CD4-positive, alpha-beta T cell (primary cell): Measurements from ENCODE around the gene SUSD5. TPM values are rescaled to one million over a fixed set of nuclear protein-coding genes. Genes with fewer than 3 reads are reported as not detected.

Source experiments
- ATAC-seq: fragments of 200-7000 bp; cut with Tn5 transposase; one replicate; pipeline ENCODE4 v1.10.0; 2022; ENCODE audit warnings: mild to moderate bottlenecking; ENCODE audit not compliant: poor library complexity
- CTCF ChIA-PET: fragments of 350-600 bp; sonication (Branson Sonifier 250); formaldehyde crosslinking; loops from one replicate; lab custom pipeline; 2021; ENCODE audit warnings: antibody characterized with exemption, inconsistent platforms; lab: Charles Lee
- POLR2A ChIA-PET: fragments of 350-600 bp; sonication (Branson Sonifier 250); formaldehyde crosslinking; loops from one replicate; lab custom pipeline; 2021; ENCODE audit warnings: antibody characterized with exemption, inconsistent platforms; lab: Charles Lee
- DNase-seq, 14 experiments: peaks; one replicate each; pipeline ENCODE4 v3.0.0-alpha.2; 2013 to 2020; ENCODE audit warnings: mixed read lengths in 2 of 14
- H3K27ac ChIP-seq, 2 donors: one replicate each; pipeline versions ENCODE4 v1.5.1 to v1.7.0; 2013; ENCODE audit warnings: low read length in 2 of 2, low read depth in 1 of 2, mild to moderate bottlenecking in 1 of 2
- H3K27me3 ChIP-seq, 2 experiments: 1 replicate in 1 of 2; 2 replicates in 1 of 2; pipeline versions ENCODE4 v1.6.1 to v1.7.0; 2013; ENCODE audit warnings: low read length in 2 of 2, control low read depth in 1 of 2, mild to moderate bottlenecking in 1 of 2, moderate library complexity in 1 of 2; ENCODE audit not compliant: insufficient read depth in 2 of 2, control insufficient read depth in 1 of 2
- H3K36me3 ChIP-seq: one replicate; pipeline ENCODE4 v1.6.1; 2013; ENCODE audit warnings: low read length, control low read depth; ENCODE audit not compliant: insufficient read depth
- H3K4me1 ChIP-seq: one replicate; pipeline ENCODE4 v1.6.1; 2013; ENCODE audit warnings: low read length, control low read depth; ENCODE audit not compliant: insufficient read depth
- H3K4me3 ChIP-seq: one replicate; pipeline ENCODE4 v1.5.1; 2013; ENCODE audit warnings: mild to moderate bottlenecking, low read length, moderate library complexity
- H3K9me3 ChIP-seq, 2 experiments: 1 replicate in 1 of 2; 2 replicates in 1 of 2; pipeline versions ENCODE4 v1.6.1 to v1.7.0; 2013; ENCODE audit warnings: low read length in 2 of 2, mild to moderate bottlenecking in 2 of 2, control low read depth in 1 of 2, moderate library complexity in 1 of 2; ENCODE audit not compliant: control insufficient read depth in 1 of 2, insufficient read depth in 1 of 2
- H3K27ac Mint-ChIP-seq: one replicate; pipeline ENCODE4 v1.8.0; 2020; ENCODE audit warnings: mixed read lengths
- H3K27me3 Mint-ChIP-seq: one replicate; pipeline ENCODE4 v1.8.0; 2021; ENCODE audit warnings: mixed read lengths
- H3K36me3 Mint-ChIP-seq: one replicate; pipeline ENCODE4 v1.8.0; 2021; ENCODE audit warnings: low read depth, mixed read lengths
- H3K4me1 Mint-ChIP-seq: one replicate; pipeline ENCODE4 v1.8.0; 2021; ENCODE audit warnings: low read depth, mixed read lengths
- H3K4me3 Mint-ChIP-seq: one replicate; pipeline ENCODE4 v1.8.0; 2020; ENCODE audit warnings: mild to moderate bottlenecking, mixed read lengths
- H3K9me3 Mint-ChIP-seq: one replicate; pipeline ENCODE4 v1.8.0; 2020; ENCODE audit warnings: mixed read lengths
- intact Hi-C, 2 experiments: fragments of 100-400 bp; cut with DNase I in 1 of 2; cut with micrococcal nuclease in 1 of 2; formaldehyde crosslinking; loops; one replicate each; pipeline versions ENCODE4 v1.15.1 to v1.9.0; 2023 to 2025; cut with DNase I, micrococcal nuclease
- total RNA-seq, 174 experiments: library from RNA in 2 of 174; stranded (reverse) in 2 of 174; gene quantifications; one replicate each; pipeline ENCODE4 v1.2.3 and lab custom pipeline; 2021 to 2026
- TF ChIP-seq, protein P1 (sequence below): fragments of 200-600 bp; IDR thresholded peaks from one replicate; pipeline ENCODE4 v1.8.0; 2022; ENCODE audit warnings: antibody characterized with exemption, mild to moderate bottlenecking

Gene SUSD5
- total RNA-seq, 2 experiments from 2014 or later: not detected

DNA sequence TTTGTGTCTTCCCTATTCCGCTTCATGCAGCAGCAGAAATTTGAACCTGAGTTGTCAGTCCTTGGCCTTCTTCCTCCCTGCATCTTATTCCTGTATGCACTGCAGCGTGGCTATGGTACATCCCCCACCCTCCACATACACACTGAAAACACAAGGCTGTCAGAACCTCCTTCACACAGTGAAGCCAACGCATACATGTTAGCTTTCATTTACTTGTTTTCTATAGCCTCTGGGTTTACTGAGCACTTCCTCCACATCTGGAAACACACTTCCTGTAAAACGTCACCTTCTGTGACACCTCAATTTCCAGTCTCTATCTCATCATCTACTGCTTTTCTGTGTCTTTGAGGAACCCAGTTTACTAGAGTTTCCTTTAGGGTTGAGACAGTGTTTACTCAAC is 47.0 kb downstream of the SUSD5 start:
- CTCF ChIA-PET: no interaction called here
- ATAC-seq (no peak), DNase-seq (peak in 1 of 14 experiments; percentile 10)

DNA sequence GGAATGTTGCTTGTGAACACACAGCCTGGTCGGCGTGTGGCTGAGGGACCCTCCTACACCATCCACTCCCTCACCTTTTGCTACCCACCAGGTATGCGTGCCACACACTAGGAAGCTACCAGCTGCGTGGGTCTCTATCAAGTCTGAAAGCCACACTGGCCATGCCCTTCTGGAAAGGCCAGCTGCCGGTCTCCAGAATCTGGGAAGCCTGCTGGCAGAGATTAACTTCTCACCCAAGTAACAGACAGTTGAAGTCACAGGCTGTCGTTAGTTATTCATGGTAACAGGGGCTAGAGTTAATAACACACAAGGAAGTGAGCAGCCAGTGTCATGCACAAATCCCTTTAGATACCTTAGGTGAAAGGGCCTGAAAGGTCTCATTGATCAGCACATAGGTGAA is 48.1 kb downstream of the SUSD5 start:
- H3K36me3 Mint-ChIP-seq: no peaks in the 10 kb centered on the region
- POLR2A ChIA-PET: no interaction called here
- H3K9me3 Mint-ChIP-seq: no peaks in the 10 kb centered on the region
- no peak overlapping the region for H3K4me3 ChIP-seq
- no peak overlapping the region for H3K27ac ChIP-seq
- CTCF ChIA-PET: no interaction called here
- ATAC-seq (no peak), DNase-seq (no peak)
- peaks cover 10% of the 10 kb centered on the region for H3K4me1 Mint-ChIP-seq
- no peaks in the 10 kb centered on the region for H3K36me3 ChIP-seq
- no peaks in the 10 kb centered on the region for H3K27me3 ChIP-seq
- H3K9me3 ChIP-seq: peaks cover 0 to 3% of the 10 kb centered on the region in 2 experiments
- H3K27me3 Mint-ChIP-seq: no peaks in the 10 kb centered on the region
- no peak overlapping the region for H3K27ac Mint-ChIP-seq
- no peaks in the 10 kb centered on the region for H3K4me1 ChIP-seq
- no peak overlapping the region for H3K4me3 Mint-ChIP-seq
- TF ChIP-seq, protein P1, sequence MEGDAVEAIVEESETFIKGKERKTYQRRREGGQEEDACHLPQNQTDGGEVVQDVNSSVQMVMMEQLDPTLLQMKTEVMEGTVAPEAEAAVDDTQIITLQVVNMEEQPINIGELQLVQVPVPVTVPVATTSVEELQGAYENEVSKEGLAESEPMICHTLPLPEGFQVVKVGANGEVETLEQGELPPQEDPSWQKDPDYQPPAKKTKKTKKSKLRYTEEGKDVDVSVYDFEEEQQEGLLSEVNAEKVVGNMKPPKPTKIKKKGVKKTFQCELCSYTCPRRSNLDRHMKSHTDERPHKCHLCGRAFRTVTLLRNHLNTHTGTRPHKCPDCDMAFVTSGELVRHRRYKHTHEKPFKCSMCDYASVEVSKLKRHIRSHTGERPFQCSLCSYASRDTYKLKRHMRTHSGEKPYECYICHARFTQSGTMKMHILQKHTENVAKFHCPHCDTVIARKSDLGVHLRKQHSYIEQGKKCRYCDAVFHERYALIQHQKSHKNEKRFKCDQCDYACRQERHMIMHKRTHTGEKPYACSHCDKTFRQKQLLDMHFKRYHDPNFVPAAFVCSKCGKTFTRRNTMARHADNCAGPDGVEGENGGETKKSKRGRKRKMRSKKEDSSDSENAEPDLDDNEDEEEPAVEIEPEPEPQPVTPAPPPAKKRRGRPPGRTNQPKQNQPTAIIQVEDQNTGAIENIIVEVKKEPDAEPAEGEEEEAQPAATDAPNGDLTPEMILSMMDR: no peak
- intact Hi-C loops: no loop called here

More for the DNA sequence above, 47.0 kb downstream of the SUSD5 start:
- H3K27ac Mint-ChIP-seq: no peak overlapping the region
- no peaks in the 10 kb centered on the region for H3K27me3 Mint-ChIP-seq
- Histone ChIP-seq H3K4me1 (no peaks in the 10 kb centered on the region), H3K27ac (no peak overlapping the region), H3K36me3 (no peaks in the 10 kb centered on the region), H3K9me3 (peaks cover 0 to 3% of the 10 kb centered on the region in 2 experiments), H3K4me3 (no peak overlapping the region), H3K27me3 (no peaks in the 10 kb centered on the region)
- TF ChIP-seq, protein P1: no peak
- POLR2A ChIA-PET: no interaction called here
- intact Hi-C loops: no loop called here
- H3K4me3 Mint-ChIP-seq: no peak overlapping the region
- no peaks in the 10 kb centered on the region for H3K36me3 Mint-ChIP-seq
- H3K4me1 Mint-ChIP-seq: peaks cover 10% of the 10 kb centered on the region
- H3K9me3 Mint-ChIP-seq: no peaks in the 10 kb centered on the region

DNA sequence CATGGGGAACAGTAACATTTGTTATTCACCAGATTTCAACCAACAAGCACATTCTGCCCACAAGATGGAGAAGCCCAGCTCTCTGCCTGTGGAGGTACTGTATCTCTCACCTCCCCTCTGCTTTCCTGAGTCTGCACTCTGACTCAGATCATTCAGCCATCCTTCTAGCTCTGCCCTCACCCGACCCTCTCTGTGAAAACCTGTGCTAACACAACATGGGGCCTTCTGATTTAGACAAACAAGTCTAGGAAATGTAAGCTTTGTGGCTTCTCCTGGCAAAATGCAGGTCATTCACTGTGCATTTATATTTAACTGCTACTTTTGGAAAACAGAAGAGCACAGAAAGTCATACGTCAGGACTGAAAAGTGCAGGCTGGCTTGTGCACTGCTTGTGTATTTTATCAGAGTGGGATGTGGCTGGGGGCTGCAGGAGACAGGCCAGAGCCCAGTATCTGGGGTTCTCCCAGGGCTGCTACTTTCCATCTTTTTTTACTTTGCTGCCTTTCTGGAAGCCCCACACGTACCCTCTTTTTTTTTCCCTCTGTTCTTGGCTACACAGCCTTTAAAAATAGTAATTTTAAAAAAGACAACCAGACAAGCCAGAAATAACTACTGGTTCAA is 50.8 kb downstream of the SUSD5 start:
- H3K4me1 Mint-ChIP-seq: peaks cover 10% of the 10 kb centered on the region
- CTCF ChIA-PET: interaction anchor here (0.7 kb wide), 1 partner anchor 172 kb away, joined by 5 read pairs; no protein-coding TSS in a partner anchor
- intact Hi-C loops: no loop called here
- H3K4me3 ChIP-seq: no peak overlapping the region
- no peak overlapping the region for H3K27ac Mint-ChIP-seq
- no peaks in the 10 kb centered on the region for H3K36me3 ChIP-seq
- ATAC-seq (no peak), DNase-seq (no peak)
- TF ChIP-seq, protein P1: no peak
- no peaks in the 10 kb centered on the region for H3K27me3 Mint-ChIP-seq
- POLR2A ChIA-PET: no interaction called here
- H3K36me3 Mint-ChIP-seq: no peaks in the 10 kb centered on the region
- no peak overlapping the region for H3K4me3 Mint-ChIP-seq
- H3K9me3 ChIP-seq: no peaks in the 10 kb centered on the region
- no peaks in the 10 kb centered on the region for H3K4me1 ChIP-seq
- H3K9me3 Mint-ChIP-seq: no peaks in the 10 kb centered on the region
- H3K27ac ChIP-seq: no peak overlapping the region
- H3K27me3 ChIP-seq: no peaks in the 10 kb centered on the region
